OCI-LY7 (cell line): ENCODE data around the gene CPXM1. TPM values are rescaled to one million over a fixed set of nuclear protein-coding genes. Genes with fewer than 3 reads are reported as not detected.
A peak's percentile ranks its signal among the peaks of the same experiment; 100 is the strongest.

ENCODE experiments used
- BruUV-seq: library from RNA; stranded (reverse); fragments of 400-500 nt; replicated peaks from 2 replicates; lab custom pipeline; 2021; lab: Mats Ljungman, UMichigan
- CTCF ChIA-PET: fragments of 300-600 bp; sonication (Branson Sonifier 250); formaldehyde crosslinking; loops from one replicate; lab custom pipeline; 2022; ENCODE audit warnings: antibody characterized with exemption; ENCODE audit not compliant: unreplicated experiment; lab: Charles Lee
- POLR2A ChIA-PET: fragments of 300-600 bp; sonication (Branson Sonifier 250); formaldehyde crosslinking; loops from one replicate; lab custom pipeline; 2022; ENCODE audit warnings: antibody characterized with exemption; lab: Charles Lee
- DNase-seq: peaks from one replicate; pipeline ENCODE4 v3.0.0-alpha.2; 2015; ENCODE audit warnings: low spot score
- H2AFZ ChIP-seq: fragments of 200-600 bp; sonication (generic), shearing (Covaris generic); 2 replicates; pipeline ENCODE4 v1.6.1; 2014; ENCODE audit warnings: mild to moderate bottlenecking, antibody characterized with exemption, low read length, moderate library complexity
- H3K27ac ChIP-seq: fragments of 200-600 bp; sonication (generic); 2 replicates; pipeline ENCODE4 v1.5.1; 2014; ENCODE audit warnings: mixed run types, low read depth, mild to moderate bottlenecking, moderate library complexity, low read length, inconsistent platforms; ENCODE audit not compliant: poor library complexity, severe bottlenecking
- H3K36me3 ChIP-seq: fragments of 200-600 bp; sonication (generic); 2 replicates; pipeline ENCODE4 v1.6.1; 2014; ENCODE audit warnings: mild to moderate bottlenecking, antibody characterized with exemption, low read length, moderate library complexity, mixed read lengths; ENCODE audit not compliant: insufficient read depth
- H3K4me1 ChIP-seq: fragments of 200-600 bp; sonication (generic); 2 replicates; pipeline ENCODE4 v1.5.1; 2014; ENCODE audit warnings: mild to moderate bottlenecking, low read length; ENCODE audit not compliant: insufficient read depth, poor library complexity, severe bottlenecking
- H3K4me2 ChIP-seq: fragments of 200-600 bp; sonication (generic); 2 replicates; pipeline ENCODE4 v1.6.1; 2014; ENCODE audit warnings: mild to moderate bottlenecking, low read length
- H3K4me3 ChIP-seq: fragments of 200-600 bp; sonication (generic); 2 replicates; pipeline ENCODE4 v1.5.1; 2014; ENCODE audit warnings: mild to moderate bottlenecking, low read depth, low read length; ENCODE audit not compliant: poor library complexity, severe bottlenecking
- H3K79me2 ChIP-seq: fragments of 200-600 bp; sonication (generic); 2 replicates; pipeline ENCODE4 v1.6.1; 2016; ENCODE audit warnings: low read depth, mild to moderate bottlenecking, low read length, moderate library complexity, mixed read lengths; ENCODE audit not compliant: insufficient read depth
- H3K9me2 ChIP-seq: fragments of 200-600 bp; sonication (generic); 2 replicates; pipeline ENCODE4 v1.6.1; 2016; ENCODE audit warnings: mild to moderate bottlenecking, low read length, mixed read lengths; ENCODE audit not compliant: insufficient read depth
- H3K9me3 ChIP-seq: fragments of 200-600 bp; sonication (generic); 2 replicates; pipeline ENCODE4 v1.6.1; 2014; ENCODE audit warnings: mild to moderate bottlenecking, mixed run types, low read length, mixed read lengths
- H4K20me1 ChIP-seq: fragments of 200-600 bp; sonication (generic); 2 replicates; pipeline ENCODE4 v1.6.1; 2014; ENCODE audit warnings: mild to moderate bottlenecking, antibody characterized with exemption, low read length, moderate library complexity, mixed read lengths; ENCODE audit not compliant: insufficient read depth
- CTCF ChIP-seq: fragments of 200-600 bp; sonication (generic); conservative IDR thresholded peaks from 2 replicates; pipeline ENCODE4 v1.5.1; 2014; ENCODE audit warnings: mild to moderate bottlenecking, antibody characterized with exemption, low read length, moderate library complexity, mixed read lengths
- EZH2phosphoT487 ChIP-seq: fragments of 200-600 bp; sonication (generic); IDR thresholded peaks from 2 replicates; pipeline ENCODE4 v1.6.1; 2018; ENCODE audit warnings: low read depth, borderline replicate concordance, mild to moderate bottlenecking, mixed run types, antibody characterized with exemption, low read length, moderate library complexity, mixed read lengths
- intact Hi-C: fragments of 100-400 bp; cut with micrococcal nuclease; formaldehyde crosslinking; loops from one replicate; pipeline ENCODE4 v1.10.0; 2022; ENCODE audit not compliant: unreplicated experiment
- total RNA-seq, 2 experiments: library from RNA; depleted of rRNA in 1 of 2; stranded (reverse); fragments of >200 nt in 1 of 2; shearing (Covaris generic) in 1 of 2; gene quantifications; 2 replicates each; pipeline ENCODE4 v1.2.3, GENCODE V29; 2014 to 2022

Gene CPXM1
- total RNA-seq, 2 experiments from 2014 or later = not detected

GRCh38 chr20:2816583-2817340 is 16.3 kb upstream of the CPXM1 start:
- Histone ChIP-seq H4K20me1 (no peaks in the 10 kb centered on the region), H3K9me3 (0 out of 2 replicates have a peak, but pooled peaks cover 6% of the 10 kb centered on the region), H3K4me1 (no peaks in the 10 kb centered on the region), H3K4me3 (no peak overlapping the region), H3K9me2 (no peaks in the 10 kb centered on the region), H3K27ac (no peak overlapping the region), H3K79me2 (no peaks in the 10 kb centered on the region), H2AFZ (no peak overlapping the region), H3K4me2 (no peak overlapping the region), H3K36me3 (no peaks in the 10 kb centered on the region)
- TF ChIP-seq CTCF (peak; percentile 49), EZH2phosphoT487 (no peak)
- BruUV-seq = no TSS peak
- no peak for DNase-seq
- POLR2A ChIA-PET = no interaction called here
- intact Hi-C loops = no loop called here
- CTCF ChIA-PET = no interaction called here

GRCh38 chr20:2816030-2816582 is 15.7 kb upstream of the CPXM1 start, which contains the start of gene TMEM239:
TMEM239 (plus strand) TSS chr20:2816364; CDS start chr20:2816555, 191 bp downstream.
- no peak within 1 kb of the TSS for H3K4me2 ChIP-seq
- H2AFZ ChIP-seq = no peak within 1 kb of the TSS
- no peaks in the 10 kb centered on the region for H3K9me2 ChIP-seq
- TF ChIP-seq EZH2phosphoT487 (no peak), CTCF (no peak)
- H3K79me2 ChIP-seq = no peaks in the 10 kb centered on the region
- H3K4me3 ChIP-seq = no peak within 1 kb of the TSS
- 0 out of 2 replicates have a peak, but pooled peaks cover 6% of the 10 kb centered on the region for H3K9me3 ChIP-seq
- no peak for DNase-seq
- H3K36me3 ChIP-seq = no peaks in the 10 kb centered on the region
- H3K27ac ChIP-seq = no peak within 1 kb of the TSS
- ChIA-PET CTCF (no interaction called here), POLR2A (no interaction called here)
- H4K20me1 ChIP-seq = no peaks in the 10 kb centered on the region
- intact Hi-C loops = no loop called here
- no peaks in the 10 kb centered on the region for H3K4me1 ChIP-seq
- no TSS peak for BruUV-seq
